ENCODE results near the gene NSMCE1.

DNA sequence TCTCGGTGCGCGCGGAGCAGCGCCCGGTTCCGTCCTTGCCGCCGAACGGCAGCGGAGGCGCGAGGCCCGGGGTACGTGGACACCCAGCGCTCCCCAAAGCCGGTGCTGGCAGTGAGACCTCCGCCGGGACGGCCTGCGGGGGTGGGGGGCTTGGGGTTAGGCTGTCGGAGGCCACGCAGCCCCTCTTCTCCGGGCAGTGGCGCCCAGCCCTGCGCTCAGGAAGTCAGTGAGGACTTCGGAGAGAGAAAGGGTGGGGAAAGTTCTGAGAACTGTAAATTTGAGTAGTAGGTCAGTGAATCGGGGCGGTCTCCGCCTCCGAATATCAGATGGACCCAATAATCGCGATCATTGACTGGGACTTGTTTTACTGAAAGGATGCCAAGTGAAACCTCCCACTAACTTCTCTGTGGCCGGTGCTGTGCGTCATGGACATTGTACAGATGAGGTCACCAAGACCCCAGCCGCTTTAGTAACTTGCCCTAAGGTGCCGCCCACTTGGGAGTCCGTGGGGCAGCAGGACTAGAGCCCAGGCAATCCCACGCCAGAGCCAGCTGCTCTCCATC lies 45.7 kb upstream of the NSMCE1 start:
- TF ChIP-seq, protein P1, sequence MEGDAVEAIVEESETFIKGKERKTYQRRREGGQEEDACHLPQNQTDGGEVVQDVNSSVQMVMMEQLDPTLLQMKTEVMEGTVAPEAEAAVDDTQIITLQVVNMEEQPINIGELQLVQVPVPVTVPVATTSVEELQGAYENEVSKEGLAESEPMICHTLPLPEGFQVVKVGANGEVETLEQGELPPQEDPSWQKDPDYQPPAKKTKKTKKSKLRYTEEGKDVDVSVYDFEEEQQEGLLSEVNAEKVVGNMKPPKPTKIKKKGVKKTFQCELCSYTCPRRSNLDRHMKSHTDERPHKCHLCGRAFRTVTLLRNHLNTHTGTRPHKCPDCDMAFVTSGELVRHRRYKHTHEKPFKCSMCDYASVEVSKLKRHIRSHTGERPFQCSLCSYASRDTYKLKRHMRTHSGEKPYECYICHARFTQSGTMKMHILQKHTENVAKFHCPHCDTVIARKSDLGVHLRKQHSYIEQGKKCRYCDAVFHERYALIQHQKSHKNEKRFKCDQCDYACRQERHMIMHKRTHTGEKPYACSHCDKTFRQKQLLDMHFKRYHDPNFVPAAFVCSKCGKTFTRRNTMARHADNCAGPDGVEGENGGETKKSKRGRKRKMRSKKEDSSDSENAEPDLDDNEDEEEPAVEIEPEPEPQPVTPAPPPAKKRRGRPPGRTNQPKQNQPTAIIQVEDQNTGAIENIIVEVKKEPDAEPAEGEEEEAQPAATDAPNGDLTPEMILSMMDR (IDR thresholded peaks at IDR 0.05): no peak
- TF ChIP-seq POLR2A (IDR thresholded peaks at IDR 0.05): peak in 1 of 4 donors; percentile 5

Data from esophagus squamous epithelium (tissue), 4 donors.